ENCODE results near the gene PPM1J.

Gene PPM1J

GRCh38 chr1:112699425-112700144, 15.5 kb downstream of the PPM1J start:
- TF ChIP-seq, protein P1, sequence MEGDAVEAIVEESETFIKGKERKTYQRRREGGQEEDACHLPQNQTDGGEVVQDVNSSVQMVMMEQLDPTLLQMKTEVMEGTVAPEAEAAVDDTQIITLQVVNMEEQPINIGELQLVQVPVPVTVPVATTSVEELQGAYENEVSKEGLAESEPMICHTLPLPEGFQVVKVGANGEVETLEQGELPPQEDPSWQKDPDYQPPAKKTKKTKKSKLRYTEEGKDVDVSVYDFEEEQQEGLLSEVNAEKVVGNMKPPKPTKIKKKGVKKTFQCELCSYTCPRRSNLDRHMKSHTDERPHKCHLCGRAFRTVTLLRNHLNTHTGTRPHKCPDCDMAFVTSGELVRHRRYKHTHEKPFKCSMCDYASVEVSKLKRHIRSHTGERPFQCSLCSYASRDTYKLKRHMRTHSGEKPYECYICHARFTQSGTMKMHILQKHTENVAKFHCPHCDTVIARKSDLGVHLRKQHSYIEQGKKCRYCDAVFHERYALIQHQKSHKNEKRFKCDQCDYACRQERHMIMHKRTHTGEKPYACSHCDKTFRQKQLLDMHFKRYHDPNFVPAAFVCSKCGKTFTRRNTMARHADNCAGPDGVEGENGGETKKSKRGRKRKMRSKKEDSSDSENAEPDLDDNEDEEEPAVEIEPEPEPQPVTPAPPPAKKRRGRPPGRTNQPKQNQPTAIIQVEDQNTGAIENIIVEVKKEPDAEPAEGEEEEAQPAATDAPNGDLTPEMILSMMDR (IDR thresholded peaks at IDR 0.05; ENCODE audit: low read depth, low read length): no peak
- TF ChIP-seq EZH2phosphoT487 (IDR thresholded peaks at IDR 0.05; ENCODE audit: low read depth): no peak
- no peaks in the 10 kb centered on the region for H3K36me3 ChIP-seq (replicated peaks; ENCODE audit: low read depth, low read length)
- no peak overlapping the region for H3K9ac ChIP-seq (ENCODE audit: low read length)
- no peaks in the 10 kb centered on the region for H3K27me3 ChIP-seq (ENCODE audit: low read depth, low read length)
- H3K4me2 ChIP-seq (ENCODE audit: low read length): no peak overlapping the region
- H3K9me3 ChIP-seq (ENCODE audit: insufficient read depth, low read length): no peaks in the 10 kb centered on the region
- H2AFZ ChIP-seq (ENCODE audit: low read depth, low read length): no peak overlapping the region
- H3K4me1 ChIP-seq (ENCODE audit: low read length): peaks cover 4% of the 10 kb centered on the region
- no peaks in the 10 kb centered on the region for H3K79me2 ChIP-seq (ENCODE audit: low read length)
- no peak overlapping the region for H3K27ac ChIP-seq (ENCODE audit: low read length)
- H4K20me1 ChIP-seq (ENCODE audit: insufficient read depth, low read length): no peaks in the 10 kb centered on the region
- no peak overlapping the region for H3K4me3 ChIP-seq (ENCODE audit: low read length)

DNA sequence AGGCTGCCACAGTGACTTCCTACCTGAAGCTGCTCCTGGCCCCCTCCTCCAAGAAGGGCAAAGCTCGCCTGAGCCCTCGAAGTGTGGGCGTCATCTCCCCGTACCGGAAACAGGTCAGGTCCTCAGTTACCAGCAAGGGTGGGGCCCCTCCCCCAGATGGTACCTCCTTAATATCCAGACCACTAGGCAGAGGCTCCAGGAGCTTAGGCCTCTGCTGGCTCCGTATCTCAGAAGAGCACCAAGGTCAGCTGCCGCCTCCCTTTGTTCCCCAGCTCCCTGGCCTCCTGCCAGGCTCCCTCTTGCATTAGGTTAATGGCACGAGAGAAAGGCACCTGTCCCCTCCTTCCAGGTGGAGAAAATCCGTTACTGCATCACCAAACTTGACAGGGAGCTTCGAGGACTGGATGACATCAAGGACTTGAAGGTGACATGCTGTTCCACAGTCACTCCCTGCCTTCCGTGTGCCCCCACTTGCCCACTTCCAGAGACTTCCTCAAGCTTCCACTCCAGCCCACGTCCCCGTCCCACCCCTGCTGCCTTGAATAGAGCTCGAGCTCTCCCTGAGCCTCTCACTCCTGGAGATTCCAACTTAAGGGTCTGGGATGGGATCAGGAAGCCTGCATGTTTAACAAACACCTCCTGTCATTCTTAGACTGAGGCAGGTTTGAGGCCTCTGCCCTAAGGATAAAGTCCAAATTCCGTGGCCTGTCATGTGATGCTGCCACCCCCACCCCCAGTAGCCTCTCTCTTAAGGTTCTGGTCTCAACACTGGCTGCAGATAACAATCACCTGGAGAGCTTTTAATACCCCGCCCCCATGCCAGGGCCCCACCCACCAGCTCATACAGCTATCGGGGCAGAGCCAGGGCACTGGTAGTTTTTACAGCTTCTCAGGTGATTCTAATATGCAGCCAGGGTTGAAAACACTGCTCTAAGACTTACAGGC, 16.5 kb downstream of the PPM1J start:
- no peaks in the 10 kb centered on the region for H3K4me1 ChIP-seq (ENCODE audit: low read length)
- no peaks in the 10 kb centered on the region for H3K27me3 ChIP-seq (ENCODE audit: low read depth, low read length)
- H4K20me1 ChIP-seq (ENCODE audit: insufficient read depth, low read length): no peaks in the 10 kb centered on the region
- H3K4me2 ChIP-seq (ENCODE audit: low read length): no peak overlapping the region
- no peak overlapping the region for H3K9ac ChIP-seq (ENCODE audit: low read length)
- H3K79me2 ChIP-seq (ENCODE audit: low read length): no peaks in the 10 kb centered on the region
- no peak overlapping the region for H2AFZ ChIP-seq (ENCODE audit: low read depth, low read length)
- H3K4me3 ChIP-seq (ENCODE audit: low read length): no peak overlapping the region
- TF ChIP-seq, protein P1 (IDR thresholded peaks at IDR 0.05; ENCODE audit: low read depth, low read length): no peak
- no peak for TF ChIP-seq EZH2phosphoT487 (IDR thresholded peaks at IDR 0.05; ENCODE audit: low read depth)
- no peaks in the 10 kb centered on the region for H3K36me3 ChIP-seq (replicated peaks; ENCODE audit: low read depth, low read length)
- no peaks in the 10 kb centered on the region for H3K9me3 ChIP-seq (ENCODE audit: insufficient read depth, low read length)
- no peak overlapping the region for H3K27ac ChIP-seq (ENCODE audit: low read length)

GRCh38 chr1:112697781-112698201, 17.3 kb downstream of the PPM1J start:
- Histone ChIP-seq H3K4me1 (ENCODE audit: low read length) (no peaks in the 10 kb centered on the region), H3K36me3 (replicated peaks; ENCODE audit: low read depth, low read length) (no peaks in the 10 kb centered on the region)

More at GRCh38 chr1:112697781-112698201, 17.3 kb downstream of the PPM1J start:
- no peaks in the 10 kb centered on the region for H3K27me3 ChIP-seq (ENCODE audit: low read depth, low read length)
- no peaks in the 10 kb centered on the region for H4K20me1 ChIP-seq (ENCODE audit: insufficient read depth, low read length)
- no peak overlapping the region for H2AFZ ChIP-seq (ENCODE audit: low read depth, low read length)
- H3K79me2 ChIP-seq (ENCODE audit: low read length): no peaks in the 10 kb centered on the region
- no peak overlapping the region for H3K4me2 ChIP-seq (ENCODE audit: low read length)
- no peak overlapping the region for H3K4me3 ChIP-seq (ENCODE audit: low read length)
- H3K27ac ChIP-seq (ENCODE audit: low read length): no peak overlapping the region
- no peak overlapping the region for H3K9ac ChIP-seq (ENCODE audit: low read length)
- H3K9me3 ChIP-seq (ENCODE audit: insufficient read depth, low read length): no peaks in the 10 kb centered on the region
- no peak for TF ChIP-seq EZH2phosphoT487 (IDR thresholded peaks at IDR 0.05; ENCODE audit: low read depth)
- TF ChIP-seq, protein P1 (IDR thresholded peaks at IDR 0.05; ENCODE audit: low read depth, low read length): no peak
